Right lobe of liver (tissue), 4 donors: Measurements from ENCODE around the gene TRMT6.

Experiments used
- POLR2A ChIP-seq: fragments of 450-650 bp; IDR thresholded peaks from one replicate; pipeline ENCODE4 v1.6.1; 2017; ENCODE audit warnings: antibody characterized with exemption, mild to moderate bottlenecking
- TF ChIP-seq, protein P1 (sequence below), 4 donors: fragments of 200-600 bp in 3 of 4; fragments of 450-650 bp in 1 of 4; IDR thresholded peaks; one replicate each; pipeline versions ENCODE4 v1.5.1 to v1.8.0; 2016 to 2022; ENCODE audit warnings: antibody characterized with exemption in 4 of 4, mild to moderate bottlenecking in 2 of 4
- donor health status: DM: no; HTN: no; CAD: no.
- donor health status: DM: no; HTN: no; CAD: no.
- donor health status: DM: no; HTN: yes; CAD: no.

DNA sequence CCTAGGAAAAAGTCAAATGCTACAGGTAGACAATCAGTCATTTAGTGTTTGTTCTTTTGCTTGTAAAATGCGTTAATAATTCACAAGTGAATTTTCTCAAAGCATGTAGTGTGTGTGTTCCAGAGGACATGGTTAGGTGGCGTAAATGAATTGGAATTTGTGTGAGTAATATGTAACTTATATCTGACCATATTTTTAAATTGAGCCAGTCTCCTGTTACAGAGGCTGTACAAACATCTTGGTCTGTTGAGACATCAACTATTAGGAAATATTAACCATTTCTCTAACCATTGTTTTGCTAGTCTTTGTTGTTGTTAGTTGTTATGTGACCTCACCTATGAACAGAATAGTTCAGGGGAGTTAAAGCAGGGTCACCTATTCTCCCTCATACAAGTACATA is 22.8 kb upstream of the TRMT6 start:
- TF ChIP-seq, protein P1, sequence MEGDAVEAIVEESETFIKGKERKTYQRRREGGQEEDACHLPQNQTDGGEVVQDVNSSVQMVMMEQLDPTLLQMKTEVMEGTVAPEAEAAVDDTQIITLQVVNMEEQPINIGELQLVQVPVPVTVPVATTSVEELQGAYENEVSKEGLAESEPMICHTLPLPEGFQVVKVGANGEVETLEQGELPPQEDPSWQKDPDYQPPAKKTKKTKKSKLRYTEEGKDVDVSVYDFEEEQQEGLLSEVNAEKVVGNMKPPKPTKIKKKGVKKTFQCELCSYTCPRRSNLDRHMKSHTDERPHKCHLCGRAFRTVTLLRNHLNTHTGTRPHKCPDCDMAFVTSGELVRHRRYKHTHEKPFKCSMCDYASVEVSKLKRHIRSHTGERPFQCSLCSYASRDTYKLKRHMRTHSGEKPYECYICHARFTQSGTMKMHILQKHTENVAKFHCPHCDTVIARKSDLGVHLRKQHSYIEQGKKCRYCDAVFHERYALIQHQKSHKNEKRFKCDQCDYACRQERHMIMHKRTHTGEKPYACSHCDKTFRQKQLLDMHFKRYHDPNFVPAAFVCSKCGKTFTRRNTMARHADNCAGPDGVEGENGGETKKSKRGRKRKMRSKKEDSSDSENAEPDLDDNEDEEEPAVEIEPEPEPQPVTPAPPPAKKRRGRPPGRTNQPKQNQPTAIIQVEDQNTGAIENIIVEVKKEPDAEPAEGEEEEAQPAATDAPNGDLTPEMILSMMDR (IDR thresholded peaks at IDR 0.05) = no peak
- TF ChIP-seq POLR2A = no peak
